HG02870 (cell line): ENCODE data around the gene CHPF2.

Source experiments
- ATAC-seq: cut with Tn5 transposase; IDR thresholded peaks from one replicate; pipeline ENCODE4 v1.9.1; 2021; ENCODE audit warnings: mild to moderate bottlenecking, moderate library complexity; ENCODE audit not compliant: unreplicated experiment

Gene CHPF2

DNA sequence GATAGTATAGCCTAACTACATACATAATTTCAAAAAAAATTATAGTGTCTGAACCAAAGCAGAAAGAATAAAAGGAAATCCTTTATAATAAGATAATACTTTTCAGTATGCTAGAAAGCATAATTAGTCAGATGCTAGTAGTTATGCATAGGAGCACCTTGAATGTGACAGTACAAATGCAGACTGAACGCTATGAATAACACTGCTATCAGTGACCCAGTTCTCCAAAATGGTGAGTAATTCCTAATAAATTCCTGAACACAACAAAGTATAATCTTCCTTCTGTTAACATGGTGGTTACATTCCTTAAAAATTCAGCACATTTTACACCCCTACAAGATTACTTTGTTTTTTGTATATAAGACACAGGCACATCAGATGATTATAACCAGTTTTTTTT lies 1.2 kb upstream of the CHPF2 start:
- ATAC-seq, result no peak

DNA sequence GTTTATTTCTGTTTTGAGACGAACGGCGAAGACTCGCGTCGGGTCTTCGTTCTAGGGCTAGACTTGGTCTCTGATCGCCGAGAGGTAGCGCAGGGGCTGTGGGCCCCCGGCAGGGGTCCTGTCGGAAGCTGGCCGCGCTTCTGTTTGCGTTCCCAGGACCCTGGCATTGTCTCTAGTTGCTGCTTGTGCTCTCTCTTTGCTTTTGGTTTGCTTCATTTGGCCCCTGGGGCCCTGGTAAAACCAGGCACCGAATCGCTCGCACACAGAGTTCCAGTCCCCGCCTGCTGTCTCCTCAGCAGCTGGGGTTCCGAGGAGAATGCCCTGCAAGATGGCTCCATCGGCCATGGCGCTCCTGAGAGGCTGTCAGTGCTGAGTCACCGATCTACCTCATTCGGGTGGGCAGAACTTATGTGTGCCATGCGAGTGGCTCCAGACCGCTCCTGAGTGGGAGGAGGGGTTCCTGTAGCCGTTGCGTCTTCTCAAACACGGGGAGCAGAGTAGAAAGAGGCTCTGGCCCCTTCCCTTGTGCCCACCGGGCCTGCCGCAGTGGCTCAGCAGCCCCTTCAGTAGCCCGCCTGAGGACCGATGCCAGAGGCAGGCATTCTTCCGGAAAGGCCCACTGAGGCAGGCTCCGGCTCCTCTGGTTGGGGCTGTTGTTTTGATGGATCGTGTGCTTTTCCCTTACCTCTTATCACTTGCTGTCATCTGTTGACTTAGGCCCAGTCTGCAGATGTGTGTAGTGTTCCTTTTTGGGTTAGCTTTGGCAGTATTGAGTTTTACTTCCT lies 826 bp downstream of the CHPF2 start:
- ATAC-seq, result no peak

DNA sequence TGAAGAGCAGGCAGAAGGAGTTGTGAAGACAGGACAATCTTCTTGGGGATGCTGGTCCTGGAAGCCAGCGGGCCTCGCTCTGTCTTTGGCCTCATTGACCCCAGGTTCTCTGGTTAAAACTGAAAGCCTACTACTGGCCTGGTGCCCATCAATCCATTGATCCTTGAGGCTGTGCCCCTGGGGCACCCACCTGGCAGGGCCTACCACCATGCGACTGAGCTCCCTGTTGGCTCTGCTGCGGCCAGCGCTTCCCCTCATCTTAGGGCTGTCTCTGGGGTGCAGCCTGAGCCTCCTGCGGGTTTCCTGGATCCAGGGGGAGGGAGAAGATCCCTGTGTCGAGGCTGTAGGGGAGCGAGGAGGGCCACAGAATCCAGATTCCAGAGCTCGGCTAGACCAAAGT lies 1.5 kb downstream of the CHPF2 start:
- no peak for ATAC-seq

DNA sequence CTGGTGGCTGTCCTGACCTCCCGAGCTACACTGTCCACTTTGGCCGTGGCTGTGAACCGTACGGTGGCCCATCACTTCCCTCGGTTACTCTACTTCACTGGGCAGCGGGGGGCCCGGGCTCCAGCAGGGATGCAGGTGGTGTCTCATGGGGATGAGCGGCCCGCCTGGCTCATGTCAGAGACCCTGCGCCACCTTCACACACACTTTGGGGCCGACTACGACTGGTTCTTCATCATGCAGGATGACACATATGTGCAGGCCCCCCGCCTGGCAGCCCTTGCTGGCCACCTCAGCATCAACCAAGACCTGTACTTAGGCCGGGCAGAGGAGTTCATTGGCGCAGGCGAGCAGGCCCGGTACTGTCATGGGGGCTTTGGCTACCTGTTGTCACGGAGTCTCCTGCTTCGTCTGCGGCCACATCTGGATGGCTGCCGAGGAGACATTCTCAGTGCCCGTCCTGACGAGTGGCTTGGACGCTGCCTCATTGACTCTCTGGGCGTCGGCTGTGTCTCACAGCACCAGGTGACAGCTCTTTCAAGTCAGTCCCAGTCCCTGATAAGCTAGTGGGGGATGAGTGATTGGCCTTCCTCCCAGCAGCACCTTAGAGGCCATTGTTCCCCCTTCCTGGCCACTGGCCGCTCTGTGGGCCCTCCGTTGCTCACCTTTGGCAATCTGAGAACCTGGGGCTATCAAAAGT lies 3.0 kb downstream of the CHPF2 start:
- ATAC-seq, result no peak

GRCh38 chr7:151236406-151236805 lies 4.1 kb downstream of the CHPF2 start:
- ATAC-seq, result no peak

GRCh38 chr7:151237244-151238189 lies 5.2 kb downstream of the CHPF2 start:
- ATAC-seq, result no peak

- no peak for ATAC-seq
Measured at GRCh38 chr7:151238190-151238810, 6.0 kb downstream of the CHPF2 start.

- ATAC-seq, result no peak
Measured at GRCh38 chr7:151238924-151239836, 6.9 kb downstream of the CHPF2 start.

- no peak for ATAC-seq
Measured at GRCh38 chr7:151239837-151240459, 7.7 kb downstream of the CHPF2 start.

GRCh38 chr7:151240536-151240935 lies 8.3 kb downstream of the CHPF2 start:
- ATAC-seq, result no peak

DNA sequence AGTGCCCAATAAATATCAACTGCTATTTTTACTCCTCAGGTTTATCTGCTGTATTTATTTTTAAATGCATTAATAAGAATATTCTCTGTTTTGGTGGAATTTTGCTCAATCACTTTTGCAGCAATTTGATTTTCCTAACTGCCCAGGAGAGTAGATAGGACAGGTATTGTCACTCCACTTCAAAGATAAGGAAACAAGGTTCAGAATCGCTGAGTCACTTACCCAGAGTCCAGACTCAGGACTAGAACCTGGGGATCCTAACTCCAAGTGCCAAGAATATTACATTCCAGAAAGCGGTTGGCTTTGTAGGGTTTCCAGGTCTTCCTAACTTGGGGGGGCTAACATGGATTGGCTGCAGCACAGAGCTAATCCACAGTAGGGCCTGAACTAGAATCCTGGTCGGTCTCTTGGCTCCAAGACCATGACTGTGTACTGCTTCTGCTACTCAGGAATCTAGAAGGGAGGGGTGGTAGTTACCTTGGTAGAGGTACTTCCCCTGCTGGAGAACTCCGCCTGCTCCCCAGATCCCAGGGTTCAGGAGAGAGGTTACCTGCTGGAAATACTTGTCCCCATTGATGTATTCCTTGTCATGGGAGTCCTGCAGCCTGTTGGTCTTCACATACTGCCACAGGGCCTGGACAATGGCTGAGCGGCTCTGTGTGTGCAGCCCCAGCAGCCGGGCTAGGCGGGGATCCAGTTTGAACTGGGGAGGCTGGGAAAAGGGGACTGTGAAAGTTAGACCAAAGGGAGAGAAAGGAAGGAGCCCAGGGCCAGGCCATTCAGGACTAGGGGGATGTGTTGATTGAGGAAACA lies 8.9 kb downstream of the CHPF2 start:
- no peak for ATAC-seq

GRCh38 chr7:151241755-151242096 lies 9.4 kb downstream of the CHPF2 start:
- no peak for ATAC-seq

- no peak for ATAC-seq
Measured at GRCh38 chr7:151242159-151243044, 10.1 kb downstream of the CHPF2 start.

DNA sequence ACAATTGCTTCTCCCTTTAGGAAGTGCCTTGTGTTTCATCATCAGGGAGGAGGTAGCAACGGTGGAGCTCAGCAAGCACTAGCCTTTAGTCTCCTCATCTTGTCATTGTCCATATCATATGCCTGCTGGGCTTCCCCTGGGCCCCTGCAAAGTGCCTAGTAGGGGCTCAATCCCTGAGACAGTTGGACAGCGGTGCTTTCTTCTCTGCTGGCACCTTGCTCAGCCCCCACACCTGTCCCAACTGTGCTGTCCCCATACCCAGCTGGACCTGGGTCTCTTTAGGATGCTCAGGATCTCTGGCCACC lies 10.7 kb downstream of the CHPF2 start:
- no peak for ATAC-seq

- ATAC-seq, result no peak
Measured at GRCh38 chr7:151243408-151244195, 11.3 kb downstream of the CHPF2 start.

- no peak for ATAC-seq
Measured at GRCh38 chr7:151244196-151244840, 12.0 kb downstream of the CHPF2 start.
